ENCODE data around the gene MAPK11. TPM values are rescaled to one million over a fixed set of nuclear protein-coding genes. Genes with fewer than 3 reads are reported as not detected.

Gene MAPK11
- total and polyA plus RNA-seq, 9 of the 15 experiments (the other 6 are each of a cell fraction or from before 2014, with no cell fraction given): 0.06 to 14.6 (median 5.3) TPM

- TF ChIP-seq CTCF (IDR thresholded peaks at IDR 0.05 in 2 of 3, conservative IDR thresholded peaks at IDR 0.05 in 1 of 3; ENCODE audit: insufficient read depth in 2 of 3, low read depth in 1 of 3, low read length in 3 of 3) (peak in 1 of 3 experiments; percentile 36; a peak in 2 of 6 replicates), MYC (IDR thresholded peaks at IDR 0.05; ENCODE audit: low read depth, low read length) (peak; percentile 18; the same call in 1 of the 2 replicates), MYC (CRISPR knock-in tag; IDR thresholded peaks at IDR 0.05; ENCODE audit: borderline replicate concordance, low read depth) (no peak), BHLHE40 (IDR thresholded peaks at IDR 0.05; ENCODE audit: low read length) (peak; percentile 78), E2F1 (CRISPR knock-in tag; IDR thresholded peaks at IDR 0.05) (no peak), ID3 (CRISPR knock-in tag; IDR thresholded peaks at IDR 0.05) (no peak), ID3 (tag; IDR thresholded peaks at IDR 0.05) (no peak), C11orf30 (IDR thresholded peaks at IDR 0.05; ENCODE audit: low read depth) (no peak), EWSR1 (IDR thresholded peaks at IDR 0.05; ENCODE audit: borderline replicate concordance, low read depth, partially characterized antibody) (no peak), FUS (optimal IDR thresholded peaks at IDR 0.05; ENCODE audit: low read depth, low read length) (no peak), ZBTB33 (CRISPR knock-in tag; IDR thresholded peaks at IDR 0.05) (peak; percentile 48; the same call in 1 of the 2 replicates), ZNF133 (CRISPR knock-in tag; IDR thresholded peaks at IDR 0.05) (no peak), CREM (IDR thresholded peaks at IDR 0.05; ENCODE audit: low read depth) (0 out of 2 replicates have a peak, but pooled peaks have one; percentile 26), MIER1 (IDR thresholded peaks at IDR 0.05; ENCODE audit: low read depth) (no peak), NCOA4 (IDR thresholded peaks at IDR 0.05; ENCODE audit: partially characterized antibody) (no peak), MITF (IDR thresholded peaks at IDR 0.05) (no peak), SAFB (IDR thresholded peaks at IDR 0.05; ENCODE audit: borderline replicate concordance, low read depth, low read length) (peak; percentile 85)
- TF ChIP-seq, protein P1, sequence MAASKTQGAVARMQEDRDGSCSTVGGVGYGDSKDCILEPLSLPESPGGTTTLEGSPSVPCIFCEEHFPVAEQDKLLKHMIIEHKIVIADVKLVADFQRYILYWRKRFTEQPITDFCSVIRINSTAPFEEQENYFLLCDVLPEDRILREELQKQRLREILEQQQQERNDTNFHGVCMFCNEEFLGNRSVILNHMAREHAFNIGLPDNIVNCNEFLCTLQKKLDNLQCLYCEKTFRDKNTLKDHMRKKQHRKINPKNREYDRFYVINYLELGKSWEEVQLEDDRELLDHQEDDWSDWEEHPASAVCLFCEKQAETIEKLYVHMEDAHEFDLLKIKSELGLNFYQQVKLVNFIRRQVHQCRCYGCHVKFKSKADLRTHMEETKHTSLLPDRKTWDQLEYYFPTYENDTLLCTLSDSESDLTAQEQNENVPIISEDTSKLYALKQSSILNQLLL (CRISPR knock-in tag; IDR thresholded peaks at IDR 0.05; ENCODE audit: borderline replicate concordance): no peak
Measured at GRCh38 chr22:50267591-50268390, 2.4 kb downstream of the MAPK11 start (continued).

All from K562 (cell line).